ENCODE data around the gene IQSEC1.

Gene IQSEC1

GRCh38 chr3:13088028-13089006 is 15.1 kb upstream of the IQSEC1 start:
- DNase-seq (ENCODE audit: low read depth): no peak
- no peak overlapping the region for H3K4me3 ChIP-seq (ENCODE audit: low read depth, low read length)

- DNase-seq (ENCODE audit: low read depth): no peak
Measured at GRCh38 chr3:13087320-13087990, 14.2 kb upstream of the IQSEC1 start.

GRCh38 chr3:13086531-13086981 is 13.3 kb upstream of the IQSEC1 start:
- no peak for DNase-seq (ENCODE audit: low read depth)
- no peak overlapping the region for H3K4me3 ChIP-seq (ENCODE audit: low read depth, low read length)

More at GRCh38 chr3:13087320-13087990, 14.2 kb upstream of the IQSEC1 start:
- H3K4me3 ChIP-seq (ENCODE audit: low read depth, low read length): no peak overlapping the region

- no peak for DNase-seq (ENCODE audit: low read depth)
- no peak overlapping the region for H3K4me3 ChIP-seq (ENCODE audit: low read depth, low read length)
Measured at GRCh38 chr3:13085846-13086179, 12.6 kb upstream of the IQSEC1 start.

GRCh38 chr3:13085081-13085845 is 12.0 kb upstream of the IQSEC1 start:
- H3K4me3 ChIP-seq (ENCODE audit: low read depth, low read length): no peak overlapping the region

GRCh38 chr3:13083898-13084297 is 10.7 kb upstream of the IQSEC1 start:
- DNase-seq (ENCODE audit: low read depth): no peak
- no peak overlapping the region for H3K4me3 ChIP-seq (ENCODE audit: low read depth, low read length)

More at GRCh38 chr3:13085081-13085845, 12.0 kb upstream of the IQSEC1 start:
- no peak for DNase-seq (ENCODE audit: low read depth)

- DNase-seq (ENCODE audit: low read depth): no peak
- H3K4me3 ChIP-seq (ENCODE audit: low read depth, low read length): no peak overlapping the region
Measured at GRCh38 chr3:13083254-13083653, 10.0 kb upstream of the IQSEC1 start.

- no peak for DNase-seq (ENCODE audit: low read depth)
- H3K4me3 ChIP-seq (ENCODE audit: low read depth, low read length): no peak overlapping the region
Measured at GRCh38 chr3:13082677-13083076, 9.4 kb upstream of the IQSEC1 start.

- DNase-seq (ENCODE audit: low read depth): no peak
- no peak overlapping the region for H3K4me3 ChIP-seq (ENCODE audit: low read depth, low read length)
Measured at GRCh38 chr3:13081603-13082360, 8.6 kb upstream of the IQSEC1 start.

- H3K4me3 ChIP-seq (ENCODE audit: low read depth, low read length): no peak overlapping the region
- DNase-seq (ENCODE audit: low read depth): no peak
Measured at GRCh38 chr3:13080591-13080990, 7.4 kb upstream of the IQSEC1 start.

- no peak overlapping the region for H3K4me3 ChIP-seq (ENCODE audit: low read depth, low read length)
- DNase-seq (ENCODE audit: low read depth): no peak
Measured at GRCh38 chr3:13080026-13080425, 6.8 kb upstream of the IQSEC1 start.

GRCh38 chr3:13079510-13079909 is 6.3 kb upstream of the IQSEC1 start:
- no peak for DNase-seq (ENCODE audit: low read depth)

GRCh38 chr3:13079051-13079450 is 5.8 kb upstream of the IQSEC1 start:
- DNase-seq (ENCODE audit: low read depth): no peak
- H3K4me3 ChIP-seq (ENCODE audit: low read depth, low read length): no peak overlapping the region

More at GRCh38 chr3:13079510-13079909, 6.3 kb upstream of the IQSEC1 start:
- no peak overlapping the region for H3K4me3 ChIP-seq (ENCODE audit: low read depth, low read length)

GRCh38 chr3:13078163-13078905 is 5.1 kb upstream of the IQSEC1 start:
- no peak overlapping the region for H3K4me3 ChIP-seq (ENCODE audit: low read depth, low read length)
- DNase-seq (ENCODE audit: low read depth): no peak

- DNase-seq (ENCODE audit: low read depth): no peak
- H3K4me3 ChIP-seq (ENCODE audit: low read depth, low read length): no peak overlapping the region
Measured at GRCh38 chr3:13077431-13078162, 4.4 kb upstream of the IQSEC1 start.

GRCh38 chr3:13075986-13076654 is 2.9 kb upstream of the IQSEC1 start:
- no peak overlapping the region for H3K4me3 ChIP-seq (ENCODE audit: low read depth, low read length)
- DNase-seq (ENCODE audit: low read depth): no peak

GRCh38 chr3:13075318-13075717 is 2.1 kb upstream of the IQSEC1 start:
- H3K4me3 ChIP-seq (ENCODE audit: low read depth, low read length): no peak overlapping the region
- no peak for DNase-seq (ENCODE audit: low read depth)
